HG02623 (cell line): ENCODE measurements around the gene DRC7.

ENCODE experiments used
- ATAC-seq: cut with Tn5 transposase; IDR thresholded peaks from one replicate; pipeline ENCODE4 v1.9.1; 2021; ENCODE audit warnings: moderate library complexity; ENCODE audit not compliant: unreplicated experiment

Gene DRC7

DNA sequence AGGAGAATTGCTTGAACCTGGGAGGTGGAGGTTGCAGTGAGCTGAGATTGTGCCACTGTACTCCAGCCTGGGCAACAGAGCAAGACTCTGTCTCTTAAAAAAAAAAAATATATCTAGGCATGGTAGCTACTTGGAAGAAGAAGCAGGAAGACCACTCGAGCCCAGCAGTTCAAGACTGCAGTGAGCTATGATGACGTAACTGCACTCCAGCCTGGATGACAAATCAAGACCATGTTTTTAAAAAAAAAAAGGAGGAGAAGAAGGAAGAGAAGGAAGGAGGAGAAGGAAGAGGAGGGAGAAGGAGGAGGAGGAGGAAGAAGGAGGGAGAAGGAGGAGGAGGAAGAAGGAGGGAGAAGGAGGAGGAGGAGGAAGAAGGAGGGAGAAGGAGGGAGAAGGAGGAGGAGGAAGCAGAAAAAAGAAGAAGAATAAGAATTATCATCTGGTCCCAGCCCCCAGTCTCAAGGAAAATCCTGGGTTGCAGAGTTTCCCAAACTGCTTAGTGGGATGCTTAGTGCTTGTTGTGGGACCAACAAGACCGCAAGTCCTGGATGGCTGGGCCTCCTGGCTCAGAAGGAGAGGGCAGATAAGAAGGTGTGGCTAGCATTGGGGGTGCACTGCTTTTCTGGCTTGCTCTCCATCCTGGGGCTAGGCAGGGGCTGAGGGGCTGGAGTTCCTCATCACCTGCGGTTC, 3.7 kb upstream of the DRC7 start:
- ATAC-seq = no peak

DNA sequence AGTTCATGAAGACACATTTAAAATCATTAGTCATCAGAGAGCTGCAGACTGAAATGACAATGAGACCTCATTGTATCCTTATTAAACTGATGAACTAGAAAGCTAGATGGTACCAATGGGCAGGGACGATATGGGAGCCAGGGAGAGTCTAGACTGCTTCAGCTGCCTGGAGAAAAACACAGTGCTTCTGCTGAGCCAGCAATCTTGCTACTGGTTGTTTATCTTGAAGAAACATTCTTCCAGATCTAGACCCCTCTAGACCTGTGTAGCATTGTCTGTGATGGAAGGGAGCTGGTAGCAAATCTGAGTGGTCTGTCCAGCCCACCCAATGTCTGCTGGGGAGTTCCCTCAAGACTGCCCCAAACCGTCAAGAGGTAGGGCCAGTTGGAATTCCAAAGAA, 2.0 kb upstream of the DRC7 start:
- no peak for ATAC-seq

DNA sequence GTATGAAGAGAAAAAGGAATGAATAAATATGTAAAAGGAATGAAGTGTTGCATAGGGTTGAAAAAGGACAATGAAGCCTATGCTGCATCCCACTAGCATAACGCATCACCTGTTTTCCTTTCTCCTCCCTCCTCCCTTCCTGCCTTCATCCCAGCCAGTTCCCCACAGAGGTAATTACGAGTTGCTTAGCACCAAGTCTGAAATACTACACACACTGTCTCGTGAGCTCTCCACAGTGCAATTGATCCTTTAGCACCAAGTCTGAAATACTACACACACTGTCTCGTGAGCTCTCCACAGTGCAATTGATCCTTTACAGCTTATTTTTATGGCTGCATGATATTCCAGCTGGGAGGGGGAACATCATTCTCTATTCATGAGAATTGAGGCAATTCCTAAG, 1.1 kb upstream of the DRC7 start:
- no peak for ATAC-seq

- no peak for ATAC-seq
Measured at GRCh38 chr16:57694231-57694724, 328 bp upstream of the DRC7 start.

DNA sequence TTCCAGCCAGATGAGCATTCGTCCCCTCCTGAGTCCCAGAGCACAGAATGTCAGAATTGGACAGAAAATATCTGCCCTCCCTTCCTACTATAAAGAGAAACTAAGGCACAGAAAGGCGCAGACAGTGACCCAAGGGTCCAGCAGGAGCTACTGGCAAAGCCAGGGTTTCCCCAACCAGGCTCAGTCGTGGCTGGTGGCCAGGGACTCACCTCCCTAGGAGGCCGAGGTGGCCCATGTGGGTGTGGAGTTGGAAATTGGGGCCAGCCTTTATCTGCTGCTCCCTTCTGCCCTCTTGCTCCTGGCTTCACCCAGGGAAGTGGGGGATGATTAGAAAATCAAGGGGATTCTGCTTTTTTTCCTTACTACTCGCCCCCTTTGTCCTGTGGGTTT, 1.1 kb downstream of the DRC7 start:
- ATAC-seq = no peak

DNA sequence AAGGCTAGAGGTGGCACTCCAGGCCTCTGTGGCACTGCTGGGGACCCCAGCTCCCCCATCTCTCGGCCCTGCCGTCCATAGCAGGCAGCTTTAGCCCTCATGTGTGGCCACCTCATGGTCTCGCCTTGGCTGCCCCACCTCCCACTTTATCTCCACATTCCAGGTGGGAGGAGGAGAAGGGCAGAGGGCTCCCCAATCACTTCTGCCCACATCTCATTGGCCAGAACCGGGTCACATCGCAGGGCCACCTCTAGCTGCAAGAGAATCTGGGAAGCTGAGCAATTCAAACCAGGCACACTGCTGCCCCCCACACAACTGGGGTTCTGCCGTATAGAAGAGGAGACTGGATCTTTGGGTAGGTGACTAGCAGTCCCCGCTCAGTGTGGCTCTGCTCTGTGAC, 1.6 kb downstream of the DRC7 start:
- no peak for ATAC-seq

- ATAC-seq = no peak
Measured at GRCh38 chr16:57697896-57698537, 3.4 kb downstream of the DRC7 start.

GRCh38 chr16:57698812-57699405, 4.3 kb downstream of the DRC7 start:
- no peak for ATAC-seq

DNA sequence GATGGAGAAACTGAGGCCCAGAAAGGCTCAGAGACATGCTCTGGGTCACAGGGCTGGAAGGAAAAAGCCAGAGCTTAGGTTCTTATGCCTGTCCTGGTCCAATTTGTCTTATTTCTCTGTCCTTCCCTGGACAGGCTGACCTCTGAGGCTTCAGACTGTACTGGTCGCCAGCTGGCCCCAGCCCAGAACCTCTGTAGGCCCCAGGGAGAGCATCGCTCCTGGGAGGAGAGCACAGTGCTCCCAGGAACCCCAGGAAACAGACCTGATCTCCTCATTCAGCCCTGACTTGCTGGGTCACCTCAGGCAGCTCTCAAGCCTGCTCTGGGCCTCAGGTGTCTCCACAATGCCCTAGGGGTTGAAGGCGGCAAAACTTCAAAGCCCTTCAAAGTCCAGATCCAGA, 4.9 kb downstream of the DRC7 start:
- ATAC-seq = no peak

- no peak for ATAC-seq
Measured at GRCh38 chr16:57699899-57700298, 5.3 kb downstream of the DRC7 start.

DNA sequence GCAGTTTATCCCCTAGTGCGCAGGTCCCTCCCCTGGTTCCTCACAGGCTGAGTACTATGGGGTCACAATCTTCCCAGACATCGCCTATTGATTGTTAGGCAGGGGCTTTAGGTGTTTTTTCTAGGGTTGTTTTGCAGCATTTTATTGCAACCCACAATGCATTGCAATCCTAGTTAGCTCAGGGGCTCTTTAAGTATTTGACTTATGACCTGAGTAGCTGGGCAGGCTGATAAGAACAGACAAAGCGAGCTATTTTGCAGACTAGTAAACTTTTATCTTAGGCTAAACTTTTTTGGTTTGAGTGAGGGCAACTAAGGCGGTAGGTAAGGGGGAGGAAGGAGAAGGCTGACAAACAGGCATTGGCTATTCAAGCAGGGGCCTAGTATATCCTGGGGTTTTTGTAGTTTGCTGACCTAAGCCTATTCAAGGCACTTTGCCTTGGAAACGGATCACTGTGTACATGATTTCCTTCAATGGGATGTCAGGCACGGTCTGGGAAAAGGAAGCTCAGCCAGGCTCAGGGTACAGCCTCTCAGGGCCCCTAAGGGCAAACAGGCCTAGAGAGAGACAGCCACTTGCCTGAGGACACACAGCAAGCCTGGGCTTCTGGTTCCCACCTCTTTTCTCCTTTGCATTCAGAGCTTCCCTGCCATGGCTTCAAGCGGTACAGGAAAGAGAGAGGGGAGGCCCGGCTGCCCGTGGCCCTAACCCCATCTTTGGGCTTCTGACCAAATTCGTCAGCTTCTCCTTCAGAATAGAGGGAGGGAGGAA, 6.4 kb downstream of the DRC7 start:
- ATAC-seq = no peak

GRCh38 chr16:57701759-57702371, 7.3 kb downstream of the DRC7 start:
- no peak for ATAC-seq

- no peak for ATAC-seq
Measured at GRCh38 chr16:57703416-57704010, 8.9 kb downstream of the DRC7 start.

DNA sequence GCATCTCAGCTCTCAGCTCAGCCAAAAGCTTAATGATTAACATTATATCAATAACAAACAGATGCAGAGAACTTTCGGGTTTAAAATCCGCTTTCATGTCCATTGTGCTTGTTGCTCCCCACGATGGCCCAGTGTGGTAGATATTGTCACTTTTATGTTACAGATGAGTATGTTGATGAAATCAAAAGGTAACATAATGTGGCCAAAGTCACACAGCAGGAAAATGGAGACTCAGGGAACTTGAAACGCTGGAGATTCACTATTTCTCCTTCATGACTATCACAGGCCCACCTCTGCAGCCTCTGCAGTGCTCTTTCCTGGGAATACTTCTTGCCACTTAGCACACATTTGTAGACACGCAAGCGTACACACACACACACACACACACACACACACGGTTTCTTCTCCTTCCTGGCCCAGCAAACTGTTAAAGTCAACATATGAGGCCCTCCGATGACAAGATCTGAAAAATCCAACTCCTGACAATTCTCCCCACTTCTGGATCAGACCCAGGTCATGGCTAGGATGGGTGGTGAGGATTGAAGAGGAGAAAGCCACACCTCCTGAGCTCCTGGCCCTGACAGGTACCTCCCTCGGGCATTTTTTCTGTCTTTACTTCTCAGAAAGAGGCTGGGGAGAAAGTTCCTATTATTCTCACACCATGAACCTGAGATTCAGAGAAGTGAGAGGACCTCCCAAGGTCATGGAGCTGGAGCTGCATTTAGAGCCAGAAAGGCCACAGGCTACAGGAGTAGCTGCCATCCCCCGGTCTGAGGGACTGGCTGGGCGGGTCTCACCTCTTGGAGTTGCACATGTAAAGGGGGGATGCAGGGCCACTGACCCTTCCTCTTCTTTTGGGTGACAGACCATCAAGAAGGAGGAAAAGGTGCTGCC, 9.7 kb downstream of the DRC7 start:
- ATAC-seq = no peak

DNA sequence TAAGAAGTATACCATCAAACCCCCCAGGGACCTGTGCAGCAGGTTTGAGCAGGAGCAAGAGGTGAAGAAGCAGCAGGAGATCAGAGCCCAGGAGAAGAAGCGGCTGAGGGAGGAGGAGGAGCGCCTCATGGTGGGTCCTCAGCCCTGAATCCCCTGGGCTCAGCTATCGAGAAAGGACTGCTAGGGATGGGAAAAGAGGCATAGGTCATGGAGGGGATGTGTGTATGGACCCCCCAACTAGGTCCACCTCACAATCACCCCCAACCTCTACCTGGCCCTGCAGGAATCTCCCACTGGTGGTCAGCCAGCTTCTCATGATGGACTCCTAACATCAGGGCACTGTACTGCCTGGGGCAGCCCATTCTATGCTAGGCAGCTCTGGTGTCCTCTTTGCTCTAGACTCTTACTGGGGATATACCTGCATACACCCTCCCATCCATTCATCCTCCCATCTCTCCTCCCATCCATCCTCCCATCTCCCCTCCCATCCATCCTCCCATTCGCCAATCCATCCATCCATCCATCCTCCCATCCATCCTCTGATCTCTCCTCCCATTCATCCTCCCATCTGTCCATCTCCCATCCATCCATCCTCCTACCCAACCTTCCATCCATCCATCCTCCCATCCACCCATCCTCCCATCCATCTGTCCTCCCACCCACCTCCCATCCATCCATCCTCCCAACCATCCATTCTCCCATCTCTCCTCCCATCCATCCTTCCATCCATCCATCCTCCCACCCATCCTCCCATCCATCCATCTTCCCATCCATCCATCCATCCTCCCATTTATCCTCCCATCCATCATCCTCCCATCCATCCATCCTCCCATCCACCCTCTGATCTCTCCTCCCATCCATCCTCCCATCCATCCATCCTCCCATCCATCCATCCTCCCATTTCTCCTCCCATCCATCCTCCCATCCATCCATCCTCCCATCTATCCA, 10.6 kb downstream of the DRC7 start:
- ATAC-seq = no peak

DNA sequence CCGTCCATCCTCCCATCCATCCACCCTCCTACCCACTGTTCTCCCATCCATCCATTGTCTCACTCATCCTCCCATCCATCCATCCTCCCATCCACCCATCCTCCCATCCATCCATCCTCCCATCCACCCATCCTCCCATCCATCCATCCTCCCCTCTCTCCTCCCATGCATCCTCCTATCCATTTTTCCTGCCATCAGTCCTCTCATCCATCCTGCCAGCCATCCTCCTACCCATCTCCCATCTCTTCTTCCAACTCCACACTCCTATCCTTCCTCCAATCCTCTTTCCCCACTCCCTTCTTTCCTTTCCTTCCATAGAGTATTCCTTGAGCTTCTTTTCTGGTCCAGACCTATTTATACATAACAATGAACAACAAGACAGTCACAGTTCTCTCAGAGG, 12.1 kb downstream of the DRC7 start:
- no peak for ATAC-seq

- ATAC-seq = no peak
Measured at GRCh38 chr16:57707331-57707730, 12.7 kb downstream of the DRC7 start.

DNA sequence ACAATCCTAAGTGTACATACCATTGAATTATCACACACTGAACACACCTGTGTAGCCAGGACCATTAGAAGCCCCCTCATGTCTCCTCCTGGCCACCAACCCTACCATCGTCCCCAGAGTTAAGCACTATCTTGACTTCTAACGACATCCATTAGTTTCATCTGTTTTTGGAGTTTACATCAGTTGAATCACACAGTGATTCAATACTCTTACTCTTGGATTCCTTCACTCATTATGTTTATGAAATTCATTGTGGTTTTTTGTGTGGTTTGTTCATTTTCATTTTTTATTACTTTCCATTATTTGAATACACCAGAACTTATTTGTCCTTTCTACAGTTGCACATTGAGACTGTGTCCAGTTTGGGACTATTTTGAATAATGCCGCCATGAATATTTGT, 13.6 kb downstream of the DRC7 start:
- no peak for ATAC-seq

GRCh38 chr16:57709663-57710062, 15.1 kb downstream of the DRC7 start:
- no peak for ATAC-seq
